ENCODE results near the gene JAK3. TPM values are rescaled to one million over a fixed set of nuclear protein-coding genes. Genes with fewer than 3 reads are reported as not detected.

Gene JAK3
- polyA plus RNA-seq, 1 experiment: 0.99 TPM

DNA sequence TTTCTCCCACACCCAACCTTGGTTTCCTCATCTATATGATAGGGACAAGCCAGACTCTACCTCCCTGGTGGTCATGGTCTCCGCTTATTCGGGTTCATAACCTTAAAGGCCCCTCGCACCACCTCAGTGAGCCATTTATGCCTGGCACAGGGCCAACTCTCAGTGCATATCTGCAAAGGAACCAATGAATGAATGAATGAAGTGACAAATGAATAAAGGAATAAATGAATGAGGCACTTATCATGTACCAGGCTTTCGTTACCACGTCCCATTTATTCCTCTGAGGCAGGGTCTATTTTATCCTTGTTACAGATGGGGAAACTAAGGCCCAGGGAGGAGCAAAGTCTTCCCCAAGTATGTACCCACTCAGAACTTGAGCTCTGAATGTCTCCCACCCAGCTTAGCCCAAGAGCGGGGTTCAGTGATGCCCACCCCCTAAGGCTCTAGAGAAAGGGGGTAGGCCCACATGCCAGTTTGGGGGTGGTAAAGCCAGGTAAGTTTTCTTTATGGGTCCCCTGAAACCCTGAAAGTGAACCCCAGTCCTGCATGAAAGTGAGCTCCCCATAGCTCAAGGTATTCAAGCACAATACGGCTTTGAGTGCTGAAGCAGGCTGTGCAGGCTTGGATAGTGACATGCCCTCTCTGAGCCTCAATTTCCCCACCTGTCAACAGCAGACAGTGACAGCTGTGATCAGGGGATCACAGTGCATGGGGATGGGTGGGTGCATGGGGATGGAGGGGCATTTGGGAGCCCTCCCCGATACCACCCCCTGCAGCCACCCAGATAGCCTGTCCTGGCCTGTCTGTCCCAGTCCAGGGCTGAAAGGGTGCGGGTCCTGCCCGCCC, 23.5 kb upstream of the JAK3 start:
- H3K27ac ChIP-seq (ENCODE audit: low read depth, low read length): no peak overlapping the region
- H3K27me3 ChIP-seq (ENCODE audit: control insufficient read depth, insufficient read depth, low read length): peaks cover 57% of the 10 kb centered on the region
- no peak for DNase-seq (ENCODE audit: low read depth, low spot score)
- TF ChIP-seq, protein P1, sequence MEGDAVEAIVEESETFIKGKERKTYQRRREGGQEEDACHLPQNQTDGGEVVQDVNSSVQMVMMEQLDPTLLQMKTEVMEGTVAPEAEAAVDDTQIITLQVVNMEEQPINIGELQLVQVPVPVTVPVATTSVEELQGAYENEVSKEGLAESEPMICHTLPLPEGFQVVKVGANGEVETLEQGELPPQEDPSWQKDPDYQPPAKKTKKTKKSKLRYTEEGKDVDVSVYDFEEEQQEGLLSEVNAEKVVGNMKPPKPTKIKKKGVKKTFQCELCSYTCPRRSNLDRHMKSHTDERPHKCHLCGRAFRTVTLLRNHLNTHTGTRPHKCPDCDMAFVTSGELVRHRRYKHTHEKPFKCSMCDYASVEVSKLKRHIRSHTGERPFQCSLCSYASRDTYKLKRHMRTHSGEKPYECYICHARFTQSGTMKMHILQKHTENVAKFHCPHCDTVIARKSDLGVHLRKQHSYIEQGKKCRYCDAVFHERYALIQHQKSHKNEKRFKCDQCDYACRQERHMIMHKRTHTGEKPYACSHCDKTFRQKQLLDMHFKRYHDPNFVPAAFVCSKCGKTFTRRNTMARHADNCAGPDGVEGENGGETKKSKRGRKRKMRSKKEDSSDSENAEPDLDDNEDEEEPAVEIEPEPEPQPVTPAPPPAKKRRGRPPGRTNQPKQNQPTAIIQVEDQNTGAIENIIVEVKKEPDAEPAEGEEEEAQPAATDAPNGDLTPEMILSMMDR (IDR thresholded peaks at IDR 0.05; ENCODE audit: low read depth, low read length): no peak
- H3K4me3 ChIP-seq (ENCODE audit: low read depth, low read length): no peak overlapping the region
- ChIA-PET CTCF (interaction anchor here (0.7 to 4.2 kb wide), 9 partner anchors 9 to 126 kb away, joined by 3 to 27 read pairs (median 12); partner anchors contain the start of genes CCDC124 and RPL18A), POLR2A (interaction anchor here (2.2 kb wide), 1 partner anchor 61 kb away, joined by 13 read pairs; the partner anchor contains the start of gene CCDC124)
- peaks cover 4% of the 10 kb centered on the region; the same call in 1 of the 2 replicates for H3K9me3 ChIP-seq (ENCODE audit: control insufficient read depth, insufficient read depth, low read length)

DNA sequence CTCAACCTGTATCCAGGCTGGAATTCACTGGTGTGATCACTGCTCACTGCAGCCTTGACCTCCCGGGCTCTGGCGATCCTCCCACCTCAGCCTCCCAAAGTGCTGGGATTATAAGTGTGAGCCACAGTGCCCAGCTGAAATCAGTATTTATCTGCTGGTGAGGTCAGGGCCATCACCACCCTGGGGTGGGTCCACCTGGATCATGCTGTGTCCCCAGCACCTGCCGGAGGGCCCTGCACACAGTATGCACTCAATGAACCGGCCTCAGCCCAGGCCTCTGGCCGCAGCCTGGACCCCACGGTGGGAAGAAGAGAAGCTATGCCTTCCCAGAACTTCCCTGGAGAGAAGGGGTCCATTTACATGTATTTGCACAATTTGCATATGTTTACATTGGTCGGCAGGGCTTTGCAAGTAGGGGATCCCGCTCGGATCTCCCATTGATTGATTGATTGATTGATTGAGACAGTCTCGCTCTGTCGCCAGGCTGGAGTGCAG, 21.4 kb upstream of the JAK3 start:
- TF ChIP-seq, protein P1 (IDR thresholded peaks at IDR 0.05; ENCODE audit: low read depth, low read length): no peak
- no peak for DNase-seq (ENCODE audit: low read depth, low spot score)
- Histone ChIP-seq H3K9me3 (ENCODE audit: control insufficient read depth, insufficient read depth, low read length) (peaks cover 4% of the 10 kb centered on the region; the same call in 1 of the 2 replicates), H3K27me3 (ENCODE audit: control insufficient read depth, insufficient read depth, low read length) (peaks cover 52% of the 10 kb centered on the region), H3K4me3 (ENCODE audit: low read depth, low read length) (no peak overlapping the region), H3K27ac (ENCODE audit: low read depth, low read length) (no peak overlapping the region)
- ChIA-PET POLR2A (interaction anchor here (0.6 kb wide), 1 partner anchor 233 kb away, joined by 5 read pairs; no protein-coding TSS in a partner anchor), CTCF (interaction anchor here (1.2 to 4.2 kb wide), 3 partner anchors 10 to 63 kb away, joined by 5 to 25 read pairs (median 12); partner anchors contain the start of genes CCDC124 and RPL18A)

DNA sequence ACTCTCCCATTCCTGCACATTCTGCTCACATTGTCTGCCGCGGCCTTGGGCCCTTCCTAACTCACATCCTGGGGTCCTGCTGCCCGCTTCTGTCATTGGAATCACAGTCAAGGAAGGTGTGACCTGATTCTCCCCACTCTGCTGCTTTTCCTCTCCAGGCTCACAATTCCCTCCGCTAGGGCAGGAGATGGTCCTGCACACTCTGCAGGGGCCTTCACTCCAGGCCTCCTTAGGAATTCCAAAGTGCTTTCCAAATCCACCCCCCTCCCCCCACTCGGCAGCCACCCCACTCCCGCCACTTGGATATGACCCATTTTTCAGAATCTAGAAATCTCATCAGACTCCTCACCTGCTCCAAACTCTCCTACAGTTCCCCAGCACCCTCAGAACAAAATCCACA, 20.9 kb upstream of the JAK3 start:
- TF ChIP-seq, protein P1 (IDR thresholded peaks at IDR 0.05; ENCODE audit: low read depth, low read length): no peak
- no peak for DNase-seq (ENCODE audit: low read depth, low spot score)
- Histone ChIP-seq H3K27ac (ENCODE audit: low read depth, low read length) (no peak overlapping the region), H3K4me3 (ENCODE audit: low read depth, low read length) (no peak overlapping the region), H3K27me3 (ENCODE audit: control insufficient read depth, insufficient read depth, low read length) (peaks cover 48% of the 10 kb centered on the region), H3K9me3 (ENCODE audit: control insufficient read depth, insufficient read depth, low read length) (peaks cover 1% of the 10 kb centered on the region; the same call in 1 of the 2 replicates)
- ChIA-PET POLR2A (no interaction called here), CTCF (interaction anchor here (1.2 to 4.2 kb wide), 2 partner anchors 62 to 64 kb away, joined by 5 to 25 read pairs; partner anchors contain the start of gene CCDC124)

DNA sequence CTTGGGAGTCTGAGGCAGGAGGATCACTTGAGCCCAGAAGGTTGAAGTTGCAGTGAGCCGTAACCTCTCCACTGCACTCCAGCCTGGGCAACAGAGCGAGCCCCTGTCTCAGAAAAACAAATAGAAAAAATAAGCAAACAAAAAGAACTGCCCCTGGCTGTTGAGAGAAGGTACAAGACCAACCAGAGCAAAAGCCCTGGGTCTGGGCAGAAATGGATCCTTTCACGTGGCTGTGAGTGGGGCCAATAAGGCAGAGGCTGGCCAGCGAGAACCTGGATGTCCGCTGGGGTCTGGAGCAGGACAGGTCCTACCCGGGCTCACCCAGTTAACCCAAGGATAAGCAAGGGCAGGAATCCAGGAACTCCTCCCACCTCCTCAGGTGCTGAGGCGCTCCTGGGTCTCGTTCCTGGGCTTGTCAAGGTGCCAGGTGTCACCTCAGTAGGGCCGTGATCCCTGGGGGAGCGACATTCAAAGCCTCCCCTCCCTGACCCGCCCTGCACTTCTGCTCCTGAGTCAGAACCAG, 19.2 kb upstream of the JAK3 start:
- Histone ChIP-seq H3K4me3 (ENCODE audit: low read depth, low read length) (no peak overlapping the region), H3K27me3 (ENCODE audit: control insufficient read depth, insufficient read depth, low read length) (peaks cover 33% of the 10 kb centered on the region), H3K27ac (ENCODE audit: low read depth, low read length) (no peak overlapping the region), H3K9me3 (ENCODE audit: control insufficient read depth, insufficient read depth, low read length) (no peaks in the 10 kb centered on the region)
- CTCF ChIA-PET: no interaction called here
- TF ChIP-seq, protein P1 (IDR thresholded peaks at IDR 0.05; ENCODE audit: low read depth, low read length): no peak
- POLR2A ChIA-PET: interaction anchor here (1.5 kb wide), 1 partner anchor 66 kb away, joined by 8 read pairs; the partner anchor contains the start of gene CCDC124
- DNase-seq (ENCODE audit: low read depth, low spot score): no peak
